B cell (primary cell): ENCODE measurements around the gene ERBB4. TPM values are rescaled to one million over a fixed set of nuclear protein-coding genes. Genes with fewer than 3 reads are reported as not detected.

Source experiments
- ATAC-seq: fragments of 200-7000 bp; cut with Tn5 transposase; one replicate; pipeline ENCODE4 v1.10.0; 2021; ENCODE audit warnings: low read depth, mild to moderate bottlenecking, moderate number of reproducible peaks, moderate library complexity
- CTCF ChIA-PET: fragments of 350-600 bp; sonication (Branson Sonifier 250); formaldehyde crosslinking; loops from one replicate; lab custom pipeline; 2021; ENCODE audit warnings: antibody characterized with exemption, inconsistent platforms; lab: Charles Lee
- POLR2A ChIA-PET: fragments of 350-600 bp; sonication (Branson Sonifier 250); formaldehyde crosslinking; loops from one replicate; lab custom pipeline; 2021; ENCODE audit warnings: antibody characterized with exemption; lab: Charles Lee
- DNase-seq: peaks from one replicate; pipeline ENCODE4 v3.0.0; 2013
- H2AFZ ChIP-seq: 2 replicates; pipeline ENCODE4 v1.6.1; 2012; ENCODE audit warnings: mild to moderate bottlenecking, low read depth, low read length; ENCODE audit not compliant: insufficient read depth, poor library complexity, severe bottlenecking
- H3K27ac ChIP-seq, 2 donors: 1 replicate in 1 of 2; 2 replicates in 1 of 2; pipeline ENCODE4 v1.5.1; 2012 to 2013; ENCODE audit warnings: low read length in 2 of 2, mild to moderate bottlenecking in 2 of 2, moderate library complexity in 1 of 2
- H3K27me3 ChIP-seq, 4 experiments: fragments of 200-600 bp in 1 of 4; sonication (generic) in 1 of 4; replicated peaks in 1 of 4; 1 replicate in 2 of 4; 2 replicates in 2 of 4; pipeline versions ENCODE4 v1.6.1 to v1.7.0; 2013 to 2016; ENCODE audit warnings: low read length in 3 of 4, mild to moderate bottlenecking in 2 of 4, mixed read lengths in 1 of 4, moderate library complexity in 1 of 4; ENCODE audit not compliant: insufficient read depth in 4 of 4, control insufficient read depth in 3 of 4; ENCODE audit errors: control extremely low read depth in 1 of 4
- H3K36me3 ChIP-seq, 2 experiments: replicated peaks in 1 of 2; 1 replicate in 1 of 2; 2 replicates in 1 of 2; pipeline versions ENCODE4 v1.6.1 to v1.7.1; 2013; ENCODE audit warnings: low read length in 1 of 2; ENCODE audit not compliant: insufficient read depth in 2 of 2, control insufficient read depth in 1 of 2; ENCODE audit errors: control extremely low read depth in 1 of 2, extremely low read depth in 1 of 2
- H3K4me1 ChIP-seq, 2 donors: fragments of 200-600 bp in 1 of 2; sonication (generic) in 1 of 2; 1 replicate in 1 of 2; 2 replicates in 1 of 2; pipeline versions ENCODE4 v1.5.1 to v1.6.1; 2013 to 2017; ENCODE audit warnings: low read length in 2 of 2; ENCODE audit not compliant: control insufficient read depth in 2 of 2, insufficient read depth in 2 of 2
- H3K4me2 ChIP-seq: replicated peaks from 2 replicates; pipeline ENCODE3; 2012; ENCODE audit warnings: mild to moderate bottlenecking, low read depth, low read length; ENCODE audit not compliant: poor library complexity, severe bottlenecking
- H3K4me3 ChIP-seq, 5 experiments: fragments of 200-600 bp in 1 of 5; sonication (generic) in 1 of 5; 1 replicate in 3 of 5; 2 replicates in 2 of 5; pipeline versions ENCODE4 v1.5.1 to v1.7.0; 2011 to 2016; ENCODE audit warnings: low read length in 4 of 5, mild to moderate bottlenecking in 4 of 5, low read depth in 2 of 5, control low read depth in 1 of 5, moderate library complexity in 1 of 5; ENCODE audit not compliant: insufficient read depth in 1 of 5; ENCODE audit errors: control extremely low read depth in 1 of 5, extremely low read depth in 1 of 5
- H3K79me2 ChIP-seq: fragments of 200-600 bp; sonication (generic); one replicate; pipeline ENCODE4 v1.6.0; 2016; ENCODE audit warnings: low read length; ENCODE audit not compliant: control insufficient read depth, insufficient read depth
- H3K9ac ChIP-seq: fragments of 200-600 bp; sonication (generic); 2 replicates; pipeline ENCODE4 v1.6.1; 2017; ENCODE audit warnings: mild to moderate bottlenecking, low read length, moderate library complexity
- H3K9me3 ChIP-seq, 3 donors: one replicate each; pipeline versions ENCODE4 v1.6.1 to v1.7.1; 2013; ENCODE audit warnings: low read length in 2 of 3; ENCODE audit not compliant: control insufficient read depth in 2 of 3, insufficient read depth in 1 of 3; ENCODE audit errors: control extremely low read depth in 1 of 3
- H4K20me1 ChIP-seq: 2 replicates; pipeline ENCODE4 v1.6.0; 2012; ENCODE audit warnings: mild to moderate bottlenecking, low read length; ENCODE audit not compliant: insufficient read depth, control insufficient read depth, poor library complexity, severe bottlenecking
- H3K27ac Mint-ChIP-seq: one replicate; pipeline ENCODE4 v1.8.0; 2021; ENCODE audit warnings: mixed read lengths
- H3K27me3 Mint-ChIP-seq: one replicate; pipeline ENCODE4 v1.8.0; 2021; ENCODE audit warnings: mixed read lengths
- H3K4me1 Mint-ChIP-seq: one replicate; pipeline ENCODE4 v1.8.0; 2021; ENCODE audit warnings: mixed read lengths
- H3K4me3 Mint-ChIP-seq: one replicate; pipeline ENCODE4 v1.8.0; 2021; ENCODE audit warnings: mixed read lengths
- H3K9me3 Mint-ChIP-seq: one replicate; pipeline ENCODE4 v1.8.0; 2022; ENCODE audit warnings: mixed read lengths; ENCODE audit not compliant: insufficient read depth
- EZH2 ChIP-seq: IDR thresholded peaks from 2 replicates; pipeline ENCODE4 v1.6.1; 2012; ENCODE audit warnings: borderline replicate concordance, low read depth, mild to moderate bottlenecking, moderate library complexity, low read length; ENCODE audit not compliant: insufficient read depth, poor library complexity, severe bottlenecking
- WGBS: methylation state at CpG from one replicate; pipeline ENCODE4 v1.1.5; 2013; ENCODE audit warnings: missing lambda C conversion rate; ENCODE audit not compliant: insufficient coverage; 5-methylcytosine and 5-hydroxymethylcytosine counted together
- intact Hi-C: fragments of 100-400 bp; cut with micrococcal nuclease; formaldehyde crosslinking; loops from one replicate; pipeline ENCODE4 v1.10.0; 2022
- polyA plus RNA-seq: library from polyadenylated mRNA; depleted of rRNA; stranded (reverse); fragments of >200 nt; gene quantifications from 2 replicates; pipeline ENCODE4 v1.2.3, GENCODE V29; 2012
- total RNA-seq, 2 donors: library from RNA; stranded (reverse); fragments of 120-200 nt in 1 of 2; gene quantifications; 1 replicate in 1 of 2; 2 replicates in 1 of 2; pipeline versions ENCODE4 v1.2.3 to v1.2.4, GENCODE V29; 2013 to 2022
- TF ChIP-seq, protein P1 (sequence below): fragments of 200-600 bp; IDR thresholded peaks from one replicate; pipeline ENCODE4 v1.8.0; 2022; ENCODE audit warnings: antibody characterized with exemption, mild to moderate bottlenecking

Gene ERBB4
- total and polyA plus RNA-seq, 2 donors (not counting 1 experiment from before 2014, with no cell fraction given) = not detected

DNA sequence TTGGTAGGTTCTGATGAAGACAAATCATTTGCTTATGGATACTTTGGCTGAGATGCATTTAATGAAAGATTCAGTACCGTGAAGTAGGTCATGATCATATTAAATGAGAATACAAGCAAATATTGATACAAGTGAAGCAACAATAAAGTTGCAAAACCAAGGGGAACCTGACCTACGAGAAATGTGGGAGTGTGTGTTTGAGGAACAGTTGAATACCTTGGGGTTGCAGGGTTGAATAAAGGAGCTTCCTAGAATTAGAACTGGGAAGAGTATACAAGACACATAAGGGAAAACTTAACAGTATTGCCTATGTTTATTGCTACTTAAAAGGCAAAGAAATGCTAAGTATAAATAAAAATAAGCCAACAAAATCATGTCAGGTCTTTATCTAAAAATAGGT, 702.9 kb downstream of the ERBB4 start:
- no peaks in the 10 kb centered on the region for H3K9me3 ChIP-seq
- POLR2A ChIA-PET = no interaction called here
- H3K4me1 ChIP-seq = no peaks in the 10 kb centered on the region
- Mint-ChIP-seq H3K27me3 (no peaks in the 10 kb centered on the region), H3K9me3 (peaks cover 4% of the 10 kb centered on the region), H3K27ac (no peak overlapping the region), H3K4me3 (no peak overlapping the region), H3K4me1 (no peaks in the 10 kb centered on the region)
- TF ChIP-seq EZH2 = no peak
- TF ChIP-seq, protein P1, sequence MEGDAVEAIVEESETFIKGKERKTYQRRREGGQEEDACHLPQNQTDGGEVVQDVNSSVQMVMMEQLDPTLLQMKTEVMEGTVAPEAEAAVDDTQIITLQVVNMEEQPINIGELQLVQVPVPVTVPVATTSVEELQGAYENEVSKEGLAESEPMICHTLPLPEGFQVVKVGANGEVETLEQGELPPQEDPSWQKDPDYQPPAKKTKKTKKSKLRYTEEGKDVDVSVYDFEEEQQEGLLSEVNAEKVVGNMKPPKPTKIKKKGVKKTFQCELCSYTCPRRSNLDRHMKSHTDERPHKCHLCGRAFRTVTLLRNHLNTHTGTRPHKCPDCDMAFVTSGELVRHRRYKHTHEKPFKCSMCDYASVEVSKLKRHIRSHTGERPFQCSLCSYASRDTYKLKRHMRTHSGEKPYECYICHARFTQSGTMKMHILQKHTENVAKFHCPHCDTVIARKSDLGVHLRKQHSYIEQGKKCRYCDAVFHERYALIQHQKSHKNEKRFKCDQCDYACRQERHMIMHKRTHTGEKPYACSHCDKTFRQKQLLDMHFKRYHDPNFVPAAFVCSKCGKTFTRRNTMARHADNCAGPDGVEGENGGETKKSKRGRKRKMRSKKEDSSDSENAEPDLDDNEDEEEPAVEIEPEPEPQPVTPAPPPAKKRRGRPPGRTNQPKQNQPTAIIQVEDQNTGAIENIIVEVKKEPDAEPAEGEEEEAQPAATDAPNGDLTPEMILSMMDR = no peak
- H3K27me3 ChIP-seq = no peaks in the 10 kb centered on the region
- no peak overlapping the region for H3K27ac ChIP-seq
- ATAC-seq (no peak), DNase-seq (no peak)
- no peak overlapping the region for H3K4me3 ChIP-seq
- intact Hi-C loops = no loop called here
- no peaks in the 10 kb centered on the region for H4K20me1 ChIP-seq
- H2AFZ ChIP-seq = no peak overlapping the region
- H3K79me2 ChIP-seq = no peaks in the 10 kb centered on the region
- no CpG with 5 or more reads among the region's 2 CpGs for WGBS
- H3K36me3 ChIP-seq = no peaks in the 10 kb centered on the region
- no peak overlapping the region for H3K4me2 ChIP-seq
- CTCF ChIA-PET = no interaction called here
- H3K9ac ChIP-seq = no peak overlapping the region

DNA sequence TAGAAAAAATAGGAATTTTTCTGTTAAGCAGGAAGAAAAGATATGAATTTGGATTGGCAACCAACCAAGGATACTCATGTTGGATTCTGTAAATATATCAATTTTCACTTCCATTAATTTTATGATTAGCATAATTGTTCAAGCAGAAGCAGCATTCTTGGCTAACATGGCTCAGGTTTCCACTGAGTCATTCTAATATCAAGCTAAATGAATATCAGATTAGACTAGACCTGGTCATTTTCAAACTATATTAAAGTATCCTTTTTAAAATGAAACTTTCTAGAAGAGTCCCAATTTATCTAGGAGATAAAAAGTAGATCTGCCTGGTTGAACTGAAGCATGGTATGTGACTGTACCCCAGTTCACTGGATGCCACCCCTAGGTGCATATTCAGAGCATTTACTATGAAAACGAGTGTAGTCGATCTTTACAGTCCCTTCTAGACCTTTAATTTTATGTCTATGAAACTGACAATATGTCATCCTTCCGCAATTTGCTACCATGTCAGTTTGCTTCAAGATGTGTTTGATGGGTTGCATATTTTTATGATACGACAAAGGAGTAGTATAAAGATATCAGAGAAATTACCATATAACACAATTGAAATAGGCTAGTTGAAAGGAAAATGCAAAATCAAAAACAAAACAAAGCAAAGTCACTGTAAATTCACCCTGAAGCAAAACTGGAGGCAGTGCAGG, 704.9 kb downstream of the ERBB4 start:
- Histone ChIP-seq H3K36me3 (no peaks in the 10 kb centered on the region), H3K4me2 (no peak overlapping the region), H4K20me1 (no peaks in the 10 kb centered on the region), H3K4me3 (no peak overlapping the region), H3K9ac (no peak overlapping the region), H2AFZ (no peak overlapping the region), H3K27me3 (no peaks in the 10 kb centered on the region), H3K9me3 (no peaks in the 10 kb centered on the region), H3K4me1 (no peaks in the 10 kb centered on the region), H3K27ac (no peak overlapping the region), H3K79me2 (no peaks in the 10 kb centered on the region)
- ChIA-PET CTCF (no interaction called here), POLR2A (no interaction called here)
- Mint-ChIP-seq H3K4me1 (no peaks in the 10 kb centered on the region), H3K4me3 (no peak overlapping the region), H3K9me3 (peaks cover 2% of the 10 kb centered on the region), H3K27ac (no peak overlapping the region), H3K27me3 (no peaks in the 10 kb centered on the region)
- TF ChIP-seq EZH2 = no peak
- TF ChIP-seq, protein P1 = no peak
- no CpG with 5 or more reads among the region's 4 CpGs for WGBS
- intact Hi-C loops = no loop called here
- no peak for DNase-seq
- no peak for ATAC-seq
